Bronchial epithelial cell (primary cell): ENCODE results near the gene SELPLG. TPM values are rescaled to one million over a fixed set of nuclear protein-coding genes. Genes with fewer than 3 reads are reported as not detected.
"Not testable (repeated sequence)": the region's sequence is repeated elsewhere in the genome, so short reads cannot be mapped to it uniquely, and the experiment has no call there.

Source experiments
- DNase-seq: peaks from one replicate; pipeline ENCODE4 v3.0.0-alpha.2; 2010; ENCODE audit warnings: low read depth
- FAIRE-seq: peaks from 2 replicates; lab custom pipeline; 2011; peaks lifted over from hg19 to GRCh38; lab: Jason Lieb, UNC
- H3K27me3 ChIP-seq: 2 replicates; pipeline ENCODE4 v1.5.1; 2011; ENCODE audit warnings: low read length; ENCODE audit not compliant: control insufficient read depth, insufficient read depth
- H3K36me3 ChIP-seq: 2 replicates; pipeline ENCODE4 v1.5.1; 2011; ENCODE audit warnings: low read length; ENCODE audit not compliant: control insufficient read depth, insufficient read depth
- H3K4me3 ChIP-seq: 2 replicates; pipeline ENCODE4 v1.5.1; 2011; ENCODE audit warnings: mild to moderate bottlenecking, low read depth, low read length, control low read depth
- total RNA-seq: library from RNA; depleted of rRNA; stranded (reverse); fragments of >200 nt; gene quantifications from 2 replicates; pipeline ENCODE4 v1.2.1, GENCODE V29; 2014
- TF ChIP-seq, protein P1 (sequence below): IDR thresholded peaks from 2 replicates; pipeline ENCODE4 v1.5.1; 2011; ENCODE audit warnings: mild to moderate bottlenecking, moderate library complexity, low read length, control low read depth, inconsistent platforms; ENCODE audit not compliant: insufficient read depth, severe bottlenecking

The SELPLG gene
- total RNA-seq, 1 donor from 2014 or later = under 0.01 TPM

DNA sequence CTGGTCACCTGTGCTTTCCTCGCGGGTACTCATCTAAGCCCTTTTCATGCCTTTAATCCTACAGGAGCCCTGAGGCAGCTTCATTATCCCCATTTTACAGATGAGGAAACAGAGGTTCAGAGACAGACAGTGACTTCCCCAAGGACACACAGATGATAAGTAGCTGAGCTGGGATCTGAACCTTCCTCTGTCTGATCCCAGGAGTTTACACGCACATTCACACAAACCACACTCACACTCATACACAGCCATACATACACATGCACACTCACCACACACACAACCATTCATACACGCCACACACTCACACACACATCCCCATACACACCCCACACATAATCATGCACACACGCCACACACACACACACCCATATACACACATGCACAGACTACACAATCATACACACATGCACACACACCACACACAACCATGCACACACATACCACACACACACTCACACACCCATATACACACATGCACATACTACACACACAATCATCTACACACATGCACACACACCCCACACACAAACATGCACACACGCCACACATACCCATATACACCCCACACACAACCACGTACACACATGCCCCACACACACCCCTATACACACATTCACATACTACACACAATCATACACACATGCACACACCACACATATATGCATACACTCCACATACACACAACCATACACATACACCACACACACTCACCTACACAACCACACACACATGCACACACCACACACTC lies 38.6 kb downstream of the SELPLG start:
- no peak for DNase-seq
- Histone ChIP-seq H3K4me3 (no peak overlapping the region), H3K27me3 (no peaks in the 10 kb centered on the region), H3K36me3 (no peaks in the 10 kb centered on the region)
- peak; percentile 95 for FAIRE-seq
- TF ChIP-seq, protein P1, sequence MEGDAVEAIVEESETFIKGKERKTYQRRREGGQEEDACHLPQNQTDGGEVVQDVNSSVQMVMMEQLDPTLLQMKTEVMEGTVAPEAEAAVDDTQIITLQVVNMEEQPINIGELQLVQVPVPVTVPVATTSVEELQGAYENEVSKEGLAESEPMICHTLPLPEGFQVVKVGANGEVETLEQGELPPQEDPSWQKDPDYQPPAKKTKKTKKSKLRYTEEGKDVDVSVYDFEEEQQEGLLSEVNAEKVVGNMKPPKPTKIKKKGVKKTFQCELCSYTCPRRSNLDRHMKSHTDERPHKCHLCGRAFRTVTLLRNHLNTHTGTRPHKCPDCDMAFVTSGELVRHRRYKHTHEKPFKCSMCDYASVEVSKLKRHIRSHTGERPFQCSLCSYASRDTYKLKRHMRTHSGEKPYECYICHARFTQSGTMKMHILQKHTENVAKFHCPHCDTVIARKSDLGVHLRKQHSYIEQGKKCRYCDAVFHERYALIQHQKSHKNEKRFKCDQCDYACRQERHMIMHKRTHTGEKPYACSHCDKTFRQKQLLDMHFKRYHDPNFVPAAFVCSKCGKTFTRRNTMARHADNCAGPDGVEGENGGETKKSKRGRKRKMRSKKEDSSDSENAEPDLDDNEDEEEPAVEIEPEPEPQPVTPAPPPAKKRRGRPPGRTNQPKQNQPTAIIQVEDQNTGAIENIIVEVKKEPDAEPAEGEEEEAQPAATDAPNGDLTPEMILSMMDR = no peak

DNA sequence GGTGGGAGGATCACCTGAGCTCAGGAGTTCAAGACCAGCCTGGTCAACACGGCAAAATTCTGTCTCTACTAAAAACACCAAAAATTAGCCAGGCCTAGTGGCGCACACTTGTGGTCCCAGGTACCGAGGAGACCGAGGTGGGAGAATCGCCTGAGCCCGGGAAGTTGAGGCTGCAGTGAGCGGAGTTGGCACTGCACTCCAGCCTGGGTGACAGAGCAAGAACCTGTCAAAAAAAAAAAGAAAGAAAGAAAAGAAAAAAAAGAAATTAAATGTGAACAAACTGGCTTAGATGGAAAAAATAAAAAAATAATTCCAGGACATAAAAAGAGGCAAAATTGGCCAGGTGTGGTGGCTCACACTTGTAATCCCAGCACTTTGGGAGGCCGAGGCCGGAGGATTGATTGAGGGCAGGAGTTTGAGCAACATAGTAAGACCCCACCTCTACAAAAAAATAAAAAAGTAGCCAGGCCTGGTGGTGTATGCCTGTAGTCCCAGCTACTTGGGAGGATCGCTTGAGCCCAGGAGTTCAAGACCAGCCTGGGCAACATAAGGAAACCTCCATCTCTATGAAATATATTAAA lies 39.3 kb downstream of the SELPLG start:
- TF ChIP-seq, protein P1 = no peak
- Histone ChIP-seq H3K36me3 (no peaks in the 10 kb centered on the region), H3K4me3 (no peak overlapping the region), H3K27me3 (peaks cover under 1% of the 10 kb centered on the region)
- DNase-seq (no peak), FAIRE-seq (no peak)

DNA sequence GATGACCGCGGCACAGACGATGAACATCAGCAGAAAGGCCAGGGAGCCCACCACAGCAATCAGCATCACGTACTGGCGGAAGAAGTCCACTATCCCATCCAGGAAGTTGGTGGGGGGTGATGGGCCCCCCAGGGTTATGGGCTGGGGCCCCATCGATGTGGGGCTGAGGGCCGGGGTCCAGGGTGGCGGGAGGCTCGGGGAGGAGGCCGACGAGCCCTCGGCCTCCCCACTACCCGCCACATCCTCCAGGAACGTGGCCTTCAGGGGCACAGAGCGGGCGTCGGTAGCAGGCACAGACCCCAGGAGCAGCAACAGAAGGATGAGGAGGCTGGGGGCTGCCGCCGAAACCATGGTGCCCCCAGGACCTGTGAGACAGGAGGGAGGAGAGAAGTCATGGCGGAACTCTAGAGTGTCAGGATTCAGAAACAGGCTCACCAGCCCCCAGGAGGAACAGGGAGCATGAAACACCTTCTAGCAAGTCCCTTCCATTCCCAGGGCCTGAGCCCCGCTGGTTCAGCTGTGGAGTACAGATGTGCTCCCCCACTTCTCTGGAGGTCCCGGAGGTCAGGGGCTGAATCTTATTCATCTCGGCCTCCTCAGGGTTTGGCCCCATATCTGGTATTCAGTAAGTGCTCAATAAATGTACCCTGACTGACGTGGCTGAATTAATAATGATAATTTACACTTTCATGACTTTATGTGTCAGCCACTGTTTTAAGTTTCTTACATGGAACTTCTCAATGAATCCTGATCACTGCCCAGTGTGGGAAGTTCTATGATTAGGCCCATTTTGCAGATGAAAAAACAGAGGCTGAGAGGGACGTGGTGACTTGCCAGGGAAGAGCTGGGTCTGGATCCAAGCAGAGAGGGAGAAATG lies 41.4 kb downstream of the SELPLG start:
- H3K36me3 ChIP-seq = no peaks in the 10 kb centered on the region
- TF ChIP-seq, protein P1 = no peak
- FAIRE-seq (no peak), DNase-seq (no peak)
- H3K4me3 ChIP-seq = no peak overlapping the region
- peaks cover 4% of the 10 kb centered on the region for H3K27me3 ChIP-seq

DNA sequence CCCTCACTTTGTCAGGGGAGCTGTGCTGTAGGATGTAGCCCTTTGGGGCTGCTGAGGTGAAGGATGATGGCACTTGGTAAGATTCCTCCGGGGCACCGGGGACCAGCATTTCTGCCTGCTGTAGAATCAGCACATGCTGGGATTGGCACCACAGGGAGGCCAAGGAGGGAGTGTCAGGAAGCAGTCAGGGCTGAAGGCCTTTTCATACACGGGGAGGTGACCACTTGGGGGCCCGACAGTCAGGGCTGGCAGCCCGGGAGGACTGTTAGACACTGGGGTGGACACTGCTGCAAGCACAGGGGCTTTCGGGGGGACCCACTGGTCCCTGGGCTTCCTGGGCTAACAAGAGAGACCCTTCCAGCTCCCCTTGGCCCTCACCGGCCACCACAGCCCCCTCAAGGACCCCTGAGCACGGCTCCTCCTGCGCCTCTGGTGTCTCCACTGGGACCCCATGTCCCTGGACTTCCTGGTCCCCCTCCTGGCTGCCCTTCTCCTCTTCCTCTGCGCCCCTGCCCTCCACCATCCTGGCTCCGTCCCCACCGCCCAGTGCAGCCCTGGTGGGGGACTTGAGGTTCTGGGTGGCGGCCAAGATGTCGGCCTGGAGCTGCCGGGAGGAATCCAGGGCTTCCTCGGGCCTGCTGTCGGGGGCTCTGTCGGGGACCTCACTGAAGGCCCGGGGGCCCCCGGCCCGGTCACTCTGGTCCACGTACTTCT lies 42.3 kb downstream of the SELPLG start:
- H3K4me3 ChIP-seq = no peak overlapping the region
- no peak for DNase-seq
- no peaks in the 10 kb centered on the region for H3K36me3 ChIP-seq
- no peak for FAIRE-seq
- peaks cover 4% of the 10 kb centered on the region for H3K27me3 ChIP-seq
- TF ChIP-seq, protein P1 = no peak

DNA sequence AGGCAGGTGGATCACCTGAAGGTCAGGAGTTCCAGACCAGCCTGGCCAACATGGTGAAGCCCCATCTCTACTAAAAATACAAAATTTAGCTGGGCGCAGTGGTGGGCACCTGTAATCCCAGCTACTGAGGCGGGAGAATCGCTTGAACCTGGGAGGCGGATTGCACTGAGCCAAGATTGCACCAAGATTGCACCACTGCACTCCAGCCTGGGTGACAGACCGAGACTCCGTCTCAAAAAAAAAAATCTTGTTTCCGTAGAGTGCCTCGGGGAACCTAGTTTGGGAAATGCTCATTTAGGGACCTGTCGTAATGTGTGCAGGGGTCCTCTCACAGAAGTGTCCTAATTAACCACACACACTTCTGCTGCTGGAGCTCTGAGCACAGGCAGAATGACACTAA lies 43.2 kb downstream of the SELPLG start:
- H3K36me3 ChIP-seq, H3K27me3 ChIP-seq, DNase-seq, FAIRE-seq, H3K4me3 ChIP-seq: not testable (repeated sequence)
